ENCODE measurements around the gene GJB3.
"Not testable (repeated sequence)": the region's sequence is repeated elsewhere in the genome, so short reads cannot be mapped to it uniquely, and the experiment has no call there.

Gene GJB3

DNA sequence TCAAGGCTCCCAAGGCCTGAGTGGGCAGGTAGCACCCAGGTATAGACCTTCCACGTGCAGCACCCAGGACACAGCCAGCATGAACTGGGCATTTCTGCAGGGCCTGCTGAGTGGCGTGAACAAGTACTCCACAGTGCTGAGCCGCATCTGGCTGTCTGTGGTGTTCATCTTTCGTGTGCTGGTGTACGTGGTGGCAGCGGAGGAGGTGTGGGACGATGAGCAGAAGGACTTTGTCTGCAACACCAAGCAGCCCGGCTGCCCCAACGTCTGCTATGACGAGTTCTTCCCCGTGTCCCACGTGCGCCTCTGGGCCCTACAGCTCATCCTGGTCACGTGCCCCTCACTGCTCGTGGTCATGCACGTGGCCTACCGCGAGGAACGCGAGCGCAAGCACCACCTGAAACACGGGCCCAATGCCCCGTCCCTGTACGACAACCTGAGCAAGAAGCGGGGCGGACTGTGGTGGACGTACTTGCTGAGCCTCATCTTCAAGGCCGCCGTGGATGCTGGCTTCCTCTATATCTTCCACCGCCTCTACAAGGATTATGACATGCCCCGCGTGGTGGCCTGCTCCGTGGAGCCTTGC is 19.7 kb upstream of the GJB3 start:
- DNase-seq = no peak

DNA sequence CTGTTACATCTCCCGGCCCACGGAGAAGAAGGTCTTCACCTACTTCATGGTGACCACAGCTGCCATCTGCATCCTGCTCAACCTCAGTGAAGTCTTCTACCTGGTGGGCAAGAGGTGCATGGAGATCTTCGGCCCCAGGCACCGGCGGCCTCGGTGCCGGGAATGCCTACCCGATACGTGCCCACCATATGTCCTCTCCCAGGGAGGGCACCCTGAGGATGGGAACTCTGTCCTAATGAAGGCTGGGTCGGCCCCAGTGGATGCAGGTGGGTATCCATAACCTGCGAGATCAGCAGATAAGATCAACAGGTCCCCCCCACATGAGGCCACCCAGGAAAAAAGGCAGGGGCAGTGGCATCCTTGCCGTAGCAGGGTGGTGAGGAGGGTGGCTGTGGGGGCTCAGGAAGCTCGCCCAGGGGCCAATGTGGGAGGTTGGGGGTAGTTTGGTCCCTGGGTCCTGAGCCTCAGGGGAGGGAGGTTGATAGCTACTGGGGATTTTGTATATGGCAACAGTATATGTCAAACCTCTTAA is 19.2 kb upstream of the GJB3 start:
- no peak for DNase-seq

DNA sequence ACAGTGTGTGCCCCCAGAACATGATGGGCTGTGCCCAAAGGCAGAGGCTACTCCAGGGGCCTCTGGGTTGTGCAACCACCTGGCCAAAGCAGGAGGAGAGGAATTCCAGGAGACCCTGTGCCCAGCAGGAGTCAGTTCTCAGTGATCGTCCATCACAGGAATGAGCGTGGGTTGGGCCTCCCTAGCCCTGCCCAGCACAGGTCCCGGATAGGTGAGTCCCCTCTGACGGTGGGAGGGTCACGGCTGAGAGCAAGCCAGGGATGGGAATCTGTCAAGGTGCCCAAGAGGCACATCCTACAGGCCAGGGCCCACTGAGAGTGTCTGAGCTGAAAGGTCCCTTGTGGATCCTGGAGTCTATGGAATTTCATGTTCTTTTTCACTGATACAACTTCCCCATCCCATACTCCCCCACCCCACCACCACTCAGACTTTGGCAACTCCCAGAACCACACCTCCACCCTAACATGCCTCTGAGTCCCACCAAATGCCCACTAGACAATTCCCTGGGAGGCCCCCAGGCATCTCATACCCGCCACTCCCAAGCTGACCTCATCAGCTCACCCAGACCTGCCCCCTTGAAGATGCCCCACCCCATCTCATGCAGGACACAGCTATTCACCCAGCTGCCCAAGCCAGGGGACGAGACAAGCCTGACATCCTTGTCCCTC is 18.4 kb upstream of the GJB3 start:
- no peak for DNase-seq

DNA sequence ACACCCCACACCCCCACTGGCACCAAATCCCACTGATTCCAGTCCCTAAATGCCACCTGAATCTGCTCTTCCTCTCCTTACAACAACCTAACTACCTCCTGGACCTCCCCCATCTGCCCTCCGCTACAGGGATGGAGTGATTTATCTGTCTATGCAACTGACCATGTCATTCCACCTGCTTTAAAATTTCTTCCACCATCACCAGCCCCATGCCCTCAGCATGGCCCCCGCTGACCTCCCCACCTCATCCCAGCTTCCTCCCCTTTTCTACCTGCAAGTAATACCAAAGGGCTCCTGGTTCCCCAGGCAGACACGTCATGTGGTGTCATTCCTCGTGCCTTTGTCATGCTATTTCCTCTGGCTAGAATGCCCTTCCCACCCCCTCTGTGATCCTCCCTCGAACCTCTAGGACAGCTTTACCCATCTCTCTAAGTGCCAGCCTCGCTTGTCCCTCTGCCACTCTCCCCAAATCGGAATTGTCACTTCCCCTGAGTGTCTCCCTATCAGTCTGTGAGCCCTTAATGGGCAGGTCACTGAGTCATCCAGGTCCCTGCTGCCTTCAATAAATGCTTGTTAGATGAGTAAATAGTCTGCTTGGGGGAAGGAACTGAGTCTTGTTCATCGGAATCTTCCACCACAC is 17.8 kb upstream of the GJB3 start:
- DNase-seq = no peak

DNA sequence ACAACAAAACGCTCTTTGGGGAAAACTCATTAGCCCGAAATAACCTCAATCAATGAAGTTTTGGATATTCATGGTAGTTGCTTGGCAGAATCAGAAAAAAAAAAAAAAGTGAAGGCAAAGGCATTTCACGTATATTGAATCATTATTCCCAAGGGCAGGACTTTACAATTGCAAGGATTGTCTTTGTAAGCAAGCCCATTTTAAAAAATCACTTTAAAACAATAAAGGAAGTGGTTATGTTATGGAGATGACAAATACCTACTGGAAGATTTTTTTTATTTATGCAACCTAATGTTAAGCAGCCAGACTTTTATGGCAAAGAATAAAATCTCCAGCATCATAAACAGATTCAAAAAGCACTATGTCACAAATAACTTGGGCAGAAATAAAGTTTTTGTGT is 12.2 kb upstream of the GJB3 start:
- DNase-seq = no peak

DNA sequence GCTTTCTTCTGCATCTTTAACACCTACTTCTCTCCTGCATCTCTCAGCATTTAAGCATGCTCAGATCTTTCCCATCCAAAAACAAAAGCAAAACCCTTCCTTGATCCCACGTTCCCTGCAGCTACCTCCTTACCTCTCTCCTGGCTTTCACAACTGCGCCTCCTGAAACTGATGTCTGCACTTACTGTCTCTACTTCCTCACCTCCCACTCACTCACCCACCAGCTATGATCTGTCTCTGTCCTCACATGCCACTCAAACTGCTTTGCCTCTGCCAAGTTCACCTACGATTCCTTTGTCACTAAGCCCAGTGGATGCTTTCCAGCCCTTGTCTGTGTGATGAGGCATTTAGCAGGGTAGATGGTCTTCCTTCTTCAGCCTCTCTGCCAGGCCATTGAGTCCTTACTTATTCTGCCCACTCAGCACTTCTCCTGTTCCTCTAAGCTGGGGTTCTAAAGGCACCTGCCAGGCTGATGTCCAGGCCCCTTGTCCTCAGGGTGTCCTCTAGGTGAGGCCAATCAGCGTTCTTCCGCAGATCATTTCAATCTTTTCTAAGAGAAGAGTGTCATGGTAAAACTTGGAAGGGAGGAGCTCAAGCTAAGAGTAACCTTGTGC is 10.0 kb upstream of the GJB3 start:
- no peak for DNase-seq

DNA sequence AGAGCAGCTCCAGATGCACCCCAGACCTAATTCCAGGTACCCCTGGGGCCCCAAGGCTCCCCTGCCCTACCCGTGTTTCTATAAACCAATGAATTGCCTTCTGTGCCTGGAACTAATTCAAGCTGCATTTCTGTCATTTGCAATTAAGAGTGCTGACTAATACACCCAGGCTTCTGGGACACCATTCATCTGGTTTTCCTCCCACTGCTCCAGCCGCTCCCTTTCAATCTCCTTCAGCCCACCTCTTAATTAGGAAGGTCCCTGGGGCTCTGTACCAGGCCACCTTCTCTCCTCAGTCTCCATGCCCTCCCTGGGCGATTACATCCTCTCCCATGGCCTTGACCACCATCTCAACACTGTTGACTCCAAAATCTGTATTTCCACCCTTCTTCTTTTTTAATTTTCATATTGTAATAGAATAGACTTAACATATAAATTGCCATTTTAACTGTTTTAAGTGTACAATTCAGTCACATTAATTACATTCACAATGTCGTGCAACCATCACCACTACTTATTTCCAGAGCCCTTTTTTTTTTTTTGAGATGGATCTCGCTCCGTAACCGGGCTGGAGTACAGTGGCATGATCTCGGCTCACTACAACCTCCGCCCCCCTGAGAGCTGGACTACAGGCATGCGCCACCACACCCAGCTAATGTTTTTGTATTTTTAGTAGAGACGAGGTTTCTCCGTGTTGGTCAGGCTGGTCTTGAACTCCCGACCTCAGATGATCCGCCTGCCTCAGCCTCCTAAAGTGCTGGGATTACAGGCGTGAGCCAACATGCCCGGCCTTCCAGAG is 9.2 kb upstream of the GJB3 start:
- DNase-seq = no peak

DNA sequence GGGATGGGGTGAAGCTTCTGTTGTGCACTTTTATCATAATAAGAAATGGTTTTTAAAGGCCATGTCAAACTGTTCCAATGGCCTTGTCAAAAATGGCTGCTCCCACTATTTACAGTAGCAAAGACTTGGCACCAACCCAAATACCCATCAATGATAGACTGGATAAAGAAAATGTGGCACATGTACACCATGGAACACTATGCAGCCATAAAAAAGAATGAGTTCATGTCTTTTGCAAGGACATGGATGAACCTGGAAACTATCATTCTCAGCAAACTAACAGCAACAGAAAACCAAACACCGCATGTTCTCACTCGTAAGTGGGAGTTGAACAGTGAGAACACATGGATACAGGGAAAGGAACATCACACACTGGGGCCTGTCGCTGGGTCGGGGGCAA is 7.9 kb upstream of the GJB3 start:
- DNase-seq = not testable (repeated sequence)

DNA sequence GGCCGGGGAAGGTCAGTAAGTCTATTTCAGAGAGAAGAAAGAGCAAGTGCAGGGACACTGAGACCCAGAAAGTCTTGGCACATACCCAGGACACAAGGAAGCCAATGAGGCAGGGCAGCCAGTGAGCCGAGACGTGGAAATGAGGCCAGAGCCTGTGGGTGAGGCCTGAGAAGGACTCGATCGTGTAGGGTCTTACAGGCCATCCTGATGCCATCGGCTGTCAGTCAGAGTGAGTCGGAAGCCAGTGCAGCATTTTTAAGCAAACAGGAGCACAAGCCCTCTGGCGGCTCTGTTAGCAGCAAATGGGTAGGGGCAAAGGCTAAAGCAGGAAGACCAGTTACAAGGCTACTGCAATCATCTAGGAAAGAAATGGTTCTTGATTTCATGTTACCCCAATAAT is 6.1 kb upstream of the GJB3 start:
- no peak for DNase-seq

DNA sequence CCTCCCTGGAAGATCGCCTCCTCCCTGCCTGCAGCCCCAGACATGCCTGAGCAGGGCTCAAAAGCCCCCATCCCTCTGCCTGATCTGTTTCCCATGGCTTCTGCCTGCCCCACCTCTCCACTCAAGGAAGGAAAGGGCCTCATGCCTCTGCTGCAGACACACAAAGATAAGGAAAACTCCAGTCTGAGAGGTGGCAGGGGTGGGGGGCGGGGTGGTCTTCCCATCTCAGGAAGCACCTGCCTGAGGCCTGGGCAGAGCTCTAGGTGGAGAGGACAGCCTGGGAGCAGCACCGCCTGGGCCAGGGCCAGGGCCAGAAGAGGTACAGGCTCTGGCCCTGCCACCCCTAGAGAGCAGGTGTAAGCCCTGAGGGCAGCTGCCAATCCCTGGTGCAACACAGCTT is 4.1 kb upstream of the GJB3 start:
- no peak for DNase-seq

DNA sequence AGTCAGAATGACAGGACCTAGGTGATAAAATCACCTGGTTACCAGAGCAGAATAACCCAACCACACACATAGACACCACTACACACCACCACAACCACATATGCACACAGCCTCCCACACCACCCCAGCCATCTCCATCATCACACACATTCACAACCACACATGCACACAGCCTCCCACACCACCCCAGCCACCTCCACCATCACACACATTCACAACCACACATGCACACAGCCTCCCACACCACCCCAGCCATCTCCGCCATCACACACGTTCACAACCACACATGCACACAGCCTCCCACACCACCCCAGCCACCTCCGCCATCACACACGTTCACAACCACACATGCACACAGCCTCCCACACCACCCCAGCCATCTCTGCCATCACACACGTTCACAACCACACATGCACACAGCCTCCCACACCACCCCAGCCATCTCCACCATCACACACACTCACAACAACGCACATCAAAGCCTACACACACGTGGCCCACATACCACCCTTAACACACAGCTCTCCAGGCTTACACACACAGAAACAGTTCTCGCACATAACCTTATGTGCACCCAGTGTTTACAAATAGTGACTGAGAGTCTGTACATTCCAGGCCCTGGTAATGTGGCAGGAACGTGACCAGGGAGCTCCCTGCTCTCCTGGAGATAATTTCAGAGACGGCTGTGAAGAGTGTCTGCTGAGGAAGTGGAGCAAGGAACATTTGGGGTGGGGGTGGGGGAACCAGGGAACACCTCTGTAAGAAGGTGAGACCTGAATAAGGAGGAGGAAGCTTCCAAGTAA is 3.3 kb upstream of the GJB3 start:
- DNase-seq = no peak

DNA sequence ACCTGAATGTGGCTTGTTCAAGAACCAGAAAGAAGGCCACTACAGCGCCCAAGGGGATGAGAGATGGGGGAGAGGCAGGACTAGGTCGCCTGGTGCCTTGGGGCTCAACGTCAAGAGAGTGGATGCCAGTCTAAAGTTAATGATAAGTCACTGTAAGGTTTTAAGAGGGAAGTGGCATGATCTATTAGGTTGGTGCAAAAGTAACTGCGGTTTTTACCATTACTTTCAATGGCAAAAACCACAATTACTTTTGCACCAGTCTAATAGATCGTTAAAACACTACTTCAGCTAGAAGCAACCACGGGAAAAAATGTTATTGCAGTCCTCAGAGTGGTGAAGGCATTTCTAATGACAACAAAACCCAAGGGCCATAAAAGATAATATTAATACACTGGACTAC is 2.6 kb upstream of the GJB3 start:
- DNase-seq = no peak

DNA sequence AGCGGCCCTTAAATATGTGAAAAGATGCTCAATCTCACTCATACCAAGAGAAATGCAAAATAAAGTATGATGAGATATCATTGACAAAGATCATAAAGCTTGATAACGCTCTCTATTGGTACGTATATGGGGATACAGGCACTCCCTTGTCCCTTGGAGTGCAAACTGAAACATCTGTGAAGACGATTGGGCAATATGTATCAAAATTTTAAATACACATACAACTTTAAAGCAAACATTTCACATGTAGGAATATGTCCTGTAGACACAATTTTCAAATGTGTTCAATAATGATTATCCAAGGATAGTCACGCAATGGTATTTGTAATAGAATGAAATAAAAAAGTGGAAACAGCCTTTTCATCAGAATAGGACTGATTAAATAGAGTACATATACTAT is 2.0 kb upstream of the GJB3 start:
- DNase-seq = no peak

DNA sequence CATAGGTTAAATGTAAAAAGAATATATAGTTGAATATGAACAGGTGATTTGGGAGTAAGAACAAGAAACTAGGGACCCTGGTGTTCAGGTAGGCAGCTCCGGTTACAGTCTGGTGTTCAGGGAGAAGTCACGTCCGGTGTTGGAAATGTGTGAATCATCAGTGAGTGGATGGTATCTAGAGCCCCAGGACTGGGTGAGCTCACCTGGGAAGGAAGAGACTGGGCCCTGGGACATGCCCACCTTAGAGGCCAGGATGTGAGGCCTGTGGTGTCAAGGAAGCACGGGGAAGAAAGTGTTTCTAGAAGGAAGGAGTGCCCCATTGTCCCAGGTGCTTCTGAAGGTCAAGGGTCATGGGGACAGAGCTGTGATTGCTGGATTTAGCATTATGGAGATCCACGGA is 1.5 kb upstream of the GJB3 start:
- no peak for DNase-seq

DNA sequence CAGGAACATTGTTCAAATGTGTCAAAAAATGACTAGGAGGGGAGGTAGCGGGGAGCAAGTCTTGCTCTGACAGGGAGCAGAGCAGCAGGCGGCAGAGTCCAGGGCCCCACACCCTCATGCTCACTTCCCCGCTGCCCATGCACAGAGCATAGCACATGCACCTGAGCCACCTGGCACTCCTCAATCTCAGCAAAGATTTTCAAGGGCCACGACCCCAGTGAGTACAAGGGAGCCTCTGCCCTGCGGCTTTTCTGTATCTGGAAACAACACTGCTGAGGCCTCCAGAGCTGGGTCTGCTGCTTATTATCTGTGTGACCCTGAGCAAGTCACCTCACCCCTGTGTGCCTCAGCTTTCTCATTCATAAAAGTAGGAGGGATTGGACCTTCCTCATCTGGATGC is 1.1 kb upstream of the GJB3 start:
- DNase-seq = no peak

DNA sequence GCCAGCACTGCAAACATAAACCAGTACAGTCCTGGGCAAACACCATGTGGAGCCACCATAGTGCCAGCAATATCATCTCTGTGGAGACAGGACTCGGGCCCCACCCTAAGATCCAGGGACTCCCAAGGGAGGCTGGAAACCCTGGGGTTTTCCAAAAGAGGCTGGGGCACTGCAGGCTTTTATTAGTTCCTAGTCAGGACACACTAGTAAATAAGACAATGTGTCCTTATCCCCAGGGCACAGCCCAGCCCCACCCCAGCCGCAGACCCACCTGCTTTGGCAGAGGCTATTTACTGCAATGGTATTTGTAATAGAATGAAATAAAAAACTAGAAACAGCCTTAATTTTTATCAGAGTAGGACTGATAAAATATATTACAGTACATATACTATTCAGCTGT is 486 bp upstream of the GJB3 start:
- no peak for DNase-seq

DNA sequence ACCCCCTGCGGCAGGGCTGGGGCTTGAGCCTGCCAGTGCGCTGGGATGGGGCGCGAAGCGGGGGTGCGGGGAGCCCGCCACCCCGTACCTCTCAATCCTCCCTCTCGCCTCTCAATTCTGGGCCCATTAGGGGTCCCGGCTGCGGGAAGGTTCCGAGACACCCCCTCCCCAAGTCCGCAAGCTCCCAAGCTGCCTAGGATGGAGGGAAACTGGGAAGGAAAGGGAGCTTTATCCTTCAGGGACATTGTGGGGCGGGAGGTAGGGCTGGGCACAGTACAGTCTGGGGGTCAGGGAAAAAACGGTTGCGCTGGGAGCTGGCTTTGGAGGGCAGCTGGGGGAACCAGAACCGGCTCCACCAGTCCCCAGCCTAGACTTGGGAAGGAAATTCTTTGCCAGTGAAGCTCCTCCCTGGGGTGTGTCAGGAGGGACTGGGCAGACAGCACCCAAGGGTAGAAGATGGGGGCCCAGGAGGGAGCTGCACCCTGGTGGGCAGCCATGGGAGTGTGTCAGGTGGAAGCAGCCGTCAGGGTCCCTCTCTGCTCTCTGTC is 904 bp downstream of the GJB3 start:
- no peak for DNase-seq

DNA sequence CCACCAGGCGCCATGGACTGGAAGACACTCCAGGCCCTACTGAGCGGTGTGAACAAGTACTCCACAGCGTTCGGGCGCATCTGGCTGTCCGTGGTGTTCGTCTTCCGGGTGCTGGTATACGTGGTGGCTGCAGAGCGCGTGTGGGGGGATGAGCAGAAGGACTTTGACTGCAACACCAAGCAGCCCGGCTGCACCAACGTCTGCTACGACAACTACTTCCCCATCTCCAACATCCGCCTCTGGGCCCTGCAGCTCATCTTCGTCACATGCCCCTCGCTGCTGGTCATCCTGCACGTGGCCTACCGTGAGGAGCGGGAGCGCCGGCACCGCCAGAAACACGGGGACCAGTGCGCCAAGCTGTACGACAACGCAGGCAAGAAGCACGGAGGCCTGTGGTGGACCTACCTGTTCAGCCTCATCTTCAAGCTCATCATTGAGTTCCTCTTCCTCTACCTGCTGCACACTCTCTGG is 3.8 kb downstream of the GJB3 start:
- DNase-seq = no peak

DNA sequence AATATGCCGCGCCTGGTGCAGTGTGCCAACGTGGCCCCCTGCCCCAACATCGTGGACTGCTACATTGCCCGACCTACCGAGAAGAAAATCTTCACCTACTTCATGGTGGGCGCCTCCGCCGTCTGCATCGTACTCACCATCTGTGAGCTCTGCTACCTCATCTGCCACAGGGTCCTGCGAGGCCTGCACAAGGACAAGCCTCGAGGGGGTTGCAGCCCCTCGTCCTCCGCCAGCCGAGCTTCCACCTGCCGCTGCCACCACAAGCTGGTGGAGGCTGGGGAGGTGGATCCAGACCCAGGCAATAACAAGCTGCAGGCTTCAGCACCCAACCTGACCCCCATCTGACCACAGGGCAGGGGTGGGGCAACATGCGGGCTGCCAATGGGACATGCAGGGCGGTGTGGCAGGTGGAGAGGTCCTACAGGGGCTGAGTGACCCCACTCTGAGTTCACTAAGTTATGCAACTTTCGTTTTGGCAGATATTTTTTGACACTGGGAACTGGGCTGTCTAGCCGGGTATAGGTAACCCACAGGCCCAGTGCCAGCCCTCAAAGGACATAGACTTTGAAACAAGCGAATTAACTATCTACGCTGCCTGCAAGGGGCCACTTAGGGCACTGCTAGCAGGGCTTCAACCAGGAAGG is 4.3 kb downstream of the GJB3 start:
- DNase-seq = no peak

DNA sequence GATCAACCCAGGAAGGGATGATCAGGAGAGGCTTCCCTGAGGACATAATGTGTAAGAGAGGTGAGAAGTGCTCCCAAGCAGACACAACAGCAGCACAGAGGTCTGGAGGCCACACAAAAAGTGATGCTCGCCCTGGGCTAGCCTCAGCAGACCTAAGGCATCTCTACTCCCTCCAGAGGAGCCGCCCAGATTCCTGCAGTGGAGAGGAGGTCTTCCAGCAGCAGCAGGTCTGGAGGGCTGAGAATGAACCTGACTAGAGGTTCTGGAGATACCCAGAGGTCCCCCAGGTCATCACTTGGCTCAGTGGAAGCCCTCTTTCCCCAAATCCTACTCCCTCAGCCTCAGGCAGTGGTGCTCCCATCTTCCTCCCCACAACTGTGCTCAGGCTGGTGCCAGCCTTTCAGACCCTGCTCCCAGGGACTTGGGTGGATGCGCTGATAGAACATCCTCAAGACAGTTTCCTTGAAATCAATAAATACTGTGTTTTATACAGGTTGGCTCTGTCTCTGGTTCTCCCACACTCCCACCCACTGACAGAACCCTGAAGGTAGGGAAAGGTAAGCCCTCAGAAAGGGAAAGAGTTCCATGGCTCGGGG is 5.0 kb downstream of the GJB3 start:
- no peak for DNase-seq
